HEK293 (cell line): Measurements from ENCODE around the gene SLC16A5.

Experiments
- CTCF ChIP-seq: fragments of 450-650 bp; formaldehyde crosslinking; IDR thresholded peaks from 2 replicates; pipeline ENCODE4 v1.5.1; 2016; ENCODE audit warnings: missing biosample characterization, missing genetic modification characterization
- EGR2 ChIP-seq: fragments of 450-650 bp; formaldehyde crosslinking; IDR thresholded peaks from 2 replicates; pipeline ENCODE4 v1.5.1; 2016; ENCODE audit warnings: low read depth, missing biosample characterization, missing genetic modification characterization
- ZBTB10 ChIP-seq: fragments of 450-650 bp; formaldehyde crosslinking; IDR thresholded peaks from 2 replicates; pipeline ENCODE4 v1.5.1; 2016; ENCODE audit warnings: missing biosample characterization, missing genetic modification characterization
- ZBTB6 ChIP-seq: fragments of 450-650 bp; formaldehyde crosslinking; IDR thresholded peaks from 2 replicates; pipeline ENCODE4 v1.5.1; 2017; ENCODE audit warnings: missing biosample characterization, missing genetic modification characterization
- ZNF140 ChIP-seq: fragments of 450-650 bp; formaldehyde crosslinking; IDR thresholded peaks from 2 replicates; pipeline ENCODE4 v1.5.1; 2016; ENCODE audit warnings: missing biosample characterization, missing genetic modification characterization
- ZNF518A ChIP-seq: fragments of 450-650 bp; formaldehyde crosslinking; conservative IDR thresholded peaks from 2 replicates; pipeline ENCODE4 v1.5.1; 2016; ENCODE audit warnings: low read depth, missing biosample characterization, missing genetic modification characterization
- ZNF830 ChIP-seq: fragments of 450-650 bp; IDR thresholded peaks from 2 replicates; pipeline ENCODE4 v1.5.0; 2018; ENCODE audit warnings: missing biosample characterization, missing genetic modification characterization, low read depth, mild to moderate bottlenecking, moderate library complexity

- TF ChIP-seq ZNF518A (tag by site-specific recombination) (no peak), EGR2 (no peak), ZNF140 (tag by site-specific recombination) (no peak), ZNF830 (tag by site-specific recombination) (no peak), CTCF (tag by site-specific recombination) (no peak), ZBTB10 (tag by site-specific recombination) (no peak), ZBTB6 (no peak)
Measured at GRCh38 chr17:75088465-75089417, 987 bp downstream of the SLC16A5 start.
